HG03066 (cell line): ENCODE data around the gene RPS21.

Experiments used
- ATAC-seq: cut with Tn5 transposase; IDR thresholded peaks from one replicate; pipeline ENCODE4 v1.9.1; 2021; ENCODE audit warnings: low read depth; ENCODE audit not compliant: unreplicated experiment

The RPS21 gene

DNA sequence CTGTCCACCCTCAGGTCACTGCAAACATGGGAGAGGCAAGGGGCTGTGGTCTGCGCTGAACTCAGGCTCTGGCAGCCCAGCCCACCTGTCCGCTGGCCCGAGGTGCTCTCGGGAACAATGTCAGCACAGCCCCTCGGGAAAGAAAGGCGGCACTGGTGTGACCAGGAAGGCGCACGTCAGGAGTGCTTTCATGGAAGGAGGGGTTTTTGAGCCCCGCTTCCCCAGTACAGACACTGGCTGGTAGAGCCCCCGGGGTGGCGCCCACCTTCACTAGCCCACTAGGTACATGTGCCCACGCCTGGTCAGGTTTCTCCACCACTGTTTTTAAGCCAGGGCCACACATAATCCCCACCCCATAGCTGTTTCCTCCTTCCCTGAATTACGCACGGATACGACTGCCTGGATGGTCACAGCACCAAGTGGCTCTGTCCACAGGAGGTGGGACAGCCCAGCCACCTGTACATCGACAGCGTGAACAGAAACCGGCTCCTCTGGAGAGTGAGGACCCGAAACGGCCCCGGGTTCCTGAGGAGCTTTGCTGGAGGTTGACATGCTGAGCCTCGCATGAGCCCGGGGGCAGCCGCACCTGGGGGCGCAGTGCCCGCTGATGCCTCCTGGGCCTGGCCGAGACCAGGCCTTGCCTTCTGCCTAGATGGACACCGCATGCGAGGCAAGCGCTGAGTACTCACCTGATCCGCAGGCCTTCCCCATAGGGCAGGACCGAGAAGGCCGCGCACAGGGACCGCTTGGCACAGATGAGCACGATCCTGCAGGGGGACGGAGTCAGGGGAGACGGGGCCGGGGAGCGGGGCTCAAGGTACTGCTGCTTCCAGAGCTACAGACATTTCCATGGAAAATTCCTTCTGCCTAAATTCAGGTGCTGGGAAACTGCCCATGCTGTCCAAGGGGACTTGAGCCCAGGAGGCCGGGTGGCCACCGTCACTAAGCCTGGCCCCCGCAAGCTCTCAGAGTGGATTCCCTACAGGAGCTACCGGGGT, 7.6 kb downstream of the RPS21 start:
- ATAC-seq, result no peak

DNA sequence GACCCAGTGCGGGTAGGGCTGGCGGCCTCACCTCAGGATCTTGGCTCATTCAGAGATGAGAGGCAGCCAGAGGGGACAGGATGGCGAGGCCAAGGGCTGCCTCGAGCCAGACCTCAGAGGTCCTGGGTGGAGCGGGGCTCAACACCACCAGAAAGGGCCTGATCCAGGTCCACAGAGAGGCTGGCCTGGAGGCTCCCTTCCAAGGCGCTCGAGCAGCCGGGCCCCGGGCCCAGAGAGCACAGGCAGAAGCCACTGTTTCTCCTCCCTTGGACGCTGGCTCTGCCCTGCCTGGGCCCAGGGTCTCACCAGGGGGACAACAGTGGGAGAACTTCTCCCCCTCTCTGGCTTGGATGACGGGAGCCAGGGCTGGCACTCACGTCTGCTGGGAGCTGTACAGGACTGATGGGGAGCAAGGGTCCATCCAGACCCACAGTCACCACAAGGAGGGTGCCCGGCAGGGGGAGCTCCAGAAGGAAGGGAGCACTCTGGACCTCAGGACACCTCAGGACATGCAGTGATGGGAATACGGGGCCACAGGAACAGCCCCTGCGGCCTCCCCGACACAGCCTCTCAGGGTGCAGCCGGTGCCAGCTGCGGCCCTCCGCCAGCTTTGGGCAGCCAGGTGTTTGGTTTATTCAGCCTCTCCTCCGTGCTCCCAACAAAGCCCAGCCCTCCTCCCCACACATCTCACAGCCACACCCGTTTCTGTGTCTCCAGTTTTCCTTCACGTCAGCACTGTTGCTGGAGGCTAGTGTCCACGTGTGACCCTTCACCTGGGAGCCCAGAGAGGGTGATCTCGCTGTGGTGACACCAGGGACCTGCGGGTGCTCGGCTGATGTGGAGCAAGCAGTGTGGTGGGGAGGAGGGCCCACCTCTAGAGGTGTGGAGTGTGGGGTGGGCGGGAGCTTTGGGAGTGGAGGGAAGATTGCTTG, 8.7 kb downstream of the RPS21 start:
- no peak for ATAC-seq

DNA sequence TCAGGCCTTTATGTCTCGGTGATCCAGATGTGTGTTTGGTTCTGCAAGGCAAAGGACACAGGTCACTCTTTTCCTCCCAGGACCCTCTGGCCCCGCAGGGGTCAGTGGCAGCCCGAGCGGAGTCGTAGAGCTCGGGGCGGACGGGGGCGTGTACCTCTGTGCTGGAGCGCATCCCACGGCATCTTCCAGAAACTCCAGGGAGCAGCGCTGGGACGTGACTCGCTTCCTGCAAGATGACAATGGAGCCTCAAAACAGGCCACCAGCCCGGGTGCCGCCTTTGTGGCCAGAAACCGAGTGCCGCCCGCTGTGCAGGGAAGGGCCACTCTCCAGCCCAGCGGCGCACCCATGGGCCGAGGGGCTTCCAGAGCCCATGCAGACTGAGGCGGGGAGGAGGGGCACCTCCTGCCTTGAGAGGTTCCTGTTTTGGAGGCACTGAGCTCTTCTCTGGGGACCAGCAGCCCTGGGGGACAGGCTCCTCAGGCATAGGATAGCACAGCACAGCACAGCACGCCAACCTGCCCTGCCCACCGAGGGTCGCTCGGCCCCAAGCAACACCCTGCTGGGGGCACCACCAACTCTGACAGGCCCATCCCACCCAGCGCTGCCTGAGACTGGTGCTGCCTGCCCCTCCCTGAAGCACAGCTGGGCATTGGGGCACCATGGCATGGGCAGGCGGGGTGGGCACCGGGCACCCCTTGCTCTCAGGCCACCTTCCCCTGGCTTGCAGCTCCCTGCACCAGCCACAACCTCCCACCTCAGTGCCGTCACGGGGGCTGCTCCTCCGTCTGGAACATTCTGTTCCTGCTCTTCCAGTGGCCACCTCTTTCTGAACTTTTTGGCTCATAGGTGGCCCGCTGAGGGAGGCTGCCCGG, 9.7 kb downstream of the RPS21 start:
- no peak for ATAC-seq

DNA sequence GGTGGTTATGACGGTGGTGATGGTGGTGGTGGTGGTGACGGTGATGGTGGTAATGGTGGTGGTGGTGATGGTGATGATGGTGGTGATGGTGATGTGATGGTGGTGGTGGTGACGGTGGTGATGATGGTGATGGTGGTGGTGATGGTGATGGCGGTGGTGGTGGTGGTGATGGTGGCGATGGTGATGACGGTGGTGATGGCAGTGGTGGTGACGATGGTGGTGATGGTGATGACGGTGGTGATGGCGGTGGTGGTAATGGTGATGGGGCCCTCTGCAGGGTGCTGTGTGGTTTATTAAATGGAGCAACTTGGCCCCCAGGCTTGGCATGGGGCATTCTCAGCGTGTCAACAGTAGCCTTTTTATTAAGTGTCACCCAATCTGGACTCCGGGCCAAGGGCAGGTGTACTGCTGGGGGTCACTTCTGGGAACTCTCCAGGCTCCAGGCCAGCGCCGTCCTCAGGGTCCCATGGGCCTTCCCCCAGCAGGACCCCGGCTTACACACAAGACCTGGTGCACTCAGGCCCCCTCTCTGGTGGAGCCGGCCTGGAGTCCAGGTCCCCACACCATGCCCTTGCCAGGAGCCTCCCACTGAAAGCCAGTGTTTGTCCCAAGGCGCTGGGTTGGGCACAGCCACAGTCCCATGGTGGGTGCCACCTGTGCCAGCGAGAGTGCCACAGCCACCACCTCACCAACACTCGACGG, 11.4 kb downstream of the RPS21 start:
- no peak for ATAC-seq

DNA sequence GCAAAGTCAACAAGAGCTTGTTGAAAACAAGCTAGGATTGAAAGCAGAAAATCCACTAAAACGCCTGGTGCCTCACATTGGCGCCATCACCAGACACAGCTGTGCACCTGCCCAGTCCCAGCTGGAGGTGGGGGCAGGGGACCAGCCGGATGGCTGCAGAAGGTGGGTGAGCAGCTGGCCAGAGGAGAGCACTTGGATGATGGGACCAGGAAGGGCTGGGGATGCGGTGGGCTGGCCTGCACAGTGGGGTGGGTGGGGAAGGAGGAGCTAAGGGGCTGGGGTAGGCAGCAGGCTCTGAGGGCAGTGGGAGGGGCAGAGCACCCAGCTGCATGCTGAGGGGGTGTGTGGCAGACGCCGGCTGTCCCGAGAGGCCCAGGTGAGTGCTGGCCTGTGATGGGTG, 13.1 kb downstream of the RPS21 start:
- no peak for ATAC-seq

DNA sequence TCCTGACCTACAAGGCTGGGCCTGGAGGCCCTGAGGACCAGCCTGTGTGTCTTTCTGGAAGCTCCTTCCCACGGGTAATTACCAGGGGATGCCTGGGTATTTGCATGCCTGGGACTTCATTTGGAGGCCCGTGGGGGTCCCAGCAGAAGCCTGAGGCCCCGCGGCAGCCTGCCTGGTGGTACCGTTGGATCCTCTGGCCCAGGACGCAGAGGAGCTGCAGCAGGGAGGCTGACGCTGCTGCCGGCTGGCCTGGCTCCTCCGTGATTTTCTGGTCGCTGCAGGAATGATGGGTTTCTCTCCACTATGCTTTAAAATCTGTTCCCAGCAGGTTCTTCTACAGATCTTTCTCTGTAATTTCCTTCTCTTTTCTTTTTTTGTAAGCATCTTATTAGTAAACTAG, 13.6 kb downstream of the RPS21 start:
- ATAC-seq, result no peak

DNA sequence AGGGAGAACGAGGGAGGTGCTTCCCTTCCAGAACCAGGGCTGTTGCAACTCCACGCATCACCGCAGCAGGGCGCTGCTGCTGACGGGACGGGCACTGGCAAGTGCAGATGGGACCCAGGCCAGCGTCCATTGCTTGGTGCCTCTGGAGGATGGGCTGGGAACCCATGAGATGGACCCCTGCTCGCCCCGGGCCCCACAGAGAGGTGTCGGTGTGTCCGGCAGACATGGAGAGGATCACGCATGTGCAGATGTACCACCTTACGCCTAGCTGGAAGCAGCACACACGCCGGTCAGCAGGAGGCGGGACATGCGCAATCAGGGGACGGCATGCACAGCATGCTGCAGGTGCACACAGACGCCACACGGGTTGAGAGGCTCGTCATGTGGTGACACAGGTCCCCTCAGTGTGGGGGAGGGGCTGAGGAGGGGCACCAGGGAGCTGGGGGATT, 14.5 kb downstream of the RPS21 start:
- ATAC-seq, result no peak

DNA sequence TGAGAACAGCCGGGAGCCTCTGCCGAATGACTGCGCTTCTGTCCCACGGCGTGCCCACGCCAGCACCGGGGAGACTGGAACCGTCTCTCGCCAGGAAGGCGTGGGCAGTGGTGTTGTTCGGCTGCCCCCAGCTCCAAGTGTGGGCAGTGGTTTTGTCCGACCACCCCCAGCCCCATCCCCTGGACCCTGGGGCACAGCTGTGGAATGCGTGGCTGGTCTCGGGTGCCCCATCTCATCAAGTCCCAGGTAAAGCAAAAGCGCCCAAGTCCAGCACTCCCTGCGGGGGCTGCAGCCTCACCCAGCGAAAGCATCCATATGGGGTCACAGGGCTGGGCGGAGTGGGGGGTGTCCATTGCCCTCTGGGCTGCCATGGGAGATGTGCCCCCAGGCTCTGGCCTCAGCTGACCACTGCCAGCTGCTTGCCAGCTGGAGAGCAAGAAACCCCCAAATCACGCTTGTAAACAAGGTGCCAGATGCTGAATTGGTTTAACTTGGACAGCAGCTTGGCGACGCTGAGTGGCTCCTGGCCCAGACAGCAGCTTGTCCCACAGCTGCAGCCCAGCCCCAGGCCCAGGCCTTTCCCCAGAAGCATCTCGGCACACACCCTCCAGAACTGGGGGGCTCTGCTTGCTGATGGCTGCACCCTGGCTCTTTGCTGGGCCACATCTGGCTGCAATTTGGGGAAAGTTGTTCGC, 15.7 kb downstream of the RPS21 start:
- no peak for ATAC-seq

DNA sequence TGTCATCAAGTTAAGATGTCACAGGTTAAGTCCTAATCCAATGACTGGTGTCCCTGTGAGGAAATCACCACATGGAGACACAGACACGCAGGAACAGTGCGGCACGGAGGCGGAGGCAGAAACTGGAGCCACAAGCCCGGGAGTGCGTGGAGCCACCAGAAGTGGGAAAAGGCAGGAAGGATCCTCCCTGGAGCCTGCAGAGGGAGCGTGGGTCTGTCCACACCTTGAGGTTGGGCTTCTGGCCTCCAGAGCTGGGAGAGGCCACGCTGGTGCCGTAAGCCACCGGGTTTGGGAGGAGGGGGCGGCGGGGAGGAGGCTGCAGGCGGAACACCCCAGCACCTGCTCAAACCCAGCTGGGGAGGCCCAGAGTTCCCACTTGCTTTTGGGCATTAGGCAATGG, 16.4 kb downstream of the RPS21 start:
- ATAC-seq, result no peak

DNA sequence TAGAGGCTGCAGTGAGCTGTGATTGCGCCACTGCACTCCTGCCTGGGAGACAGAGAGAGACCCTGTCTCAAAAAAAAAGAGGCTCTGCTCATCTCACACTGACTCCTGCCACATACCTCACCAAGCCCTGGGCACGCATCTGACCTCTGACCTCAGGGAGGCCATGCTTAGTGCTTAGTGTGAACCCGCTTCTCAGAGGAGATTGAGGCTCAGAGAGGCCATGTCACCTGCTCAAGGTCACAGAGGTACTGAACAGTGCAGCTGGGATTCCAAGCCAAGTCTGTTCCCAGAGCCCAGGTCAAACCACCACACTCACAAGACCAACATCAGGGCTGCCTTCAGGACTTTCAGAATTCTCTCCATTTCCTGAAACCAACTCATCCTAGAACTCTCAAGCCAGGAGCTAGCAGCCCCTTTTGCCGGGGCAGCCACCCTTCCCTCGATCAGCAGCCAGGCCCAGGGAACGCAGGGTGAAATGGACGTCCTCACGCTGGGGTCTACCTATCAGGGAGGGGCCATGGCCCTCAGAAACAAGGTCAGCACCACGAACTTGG, 17.3 kb downstream of the RPS21 start:
- no peak for ATAC-seq

DNA sequence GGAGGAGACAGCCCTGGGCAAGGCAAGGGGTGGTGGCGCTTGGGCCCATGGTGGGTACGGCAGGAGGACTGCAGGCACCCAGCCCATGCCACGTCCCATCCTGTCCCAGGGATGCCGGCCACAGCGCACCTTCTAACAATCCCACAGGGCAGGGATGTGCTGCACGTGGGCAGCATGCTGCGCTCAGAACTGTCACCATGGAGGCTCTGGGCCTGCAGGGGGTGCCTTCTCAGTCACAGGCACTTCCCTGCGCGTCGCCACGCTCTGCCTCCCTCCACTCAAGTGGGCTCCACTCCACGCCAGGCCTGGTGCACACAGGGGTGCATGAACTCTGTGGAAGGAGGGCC, 17.8 kb downstream of the RPS21 start:
- ATAC-seq, result no peak

DNA sequence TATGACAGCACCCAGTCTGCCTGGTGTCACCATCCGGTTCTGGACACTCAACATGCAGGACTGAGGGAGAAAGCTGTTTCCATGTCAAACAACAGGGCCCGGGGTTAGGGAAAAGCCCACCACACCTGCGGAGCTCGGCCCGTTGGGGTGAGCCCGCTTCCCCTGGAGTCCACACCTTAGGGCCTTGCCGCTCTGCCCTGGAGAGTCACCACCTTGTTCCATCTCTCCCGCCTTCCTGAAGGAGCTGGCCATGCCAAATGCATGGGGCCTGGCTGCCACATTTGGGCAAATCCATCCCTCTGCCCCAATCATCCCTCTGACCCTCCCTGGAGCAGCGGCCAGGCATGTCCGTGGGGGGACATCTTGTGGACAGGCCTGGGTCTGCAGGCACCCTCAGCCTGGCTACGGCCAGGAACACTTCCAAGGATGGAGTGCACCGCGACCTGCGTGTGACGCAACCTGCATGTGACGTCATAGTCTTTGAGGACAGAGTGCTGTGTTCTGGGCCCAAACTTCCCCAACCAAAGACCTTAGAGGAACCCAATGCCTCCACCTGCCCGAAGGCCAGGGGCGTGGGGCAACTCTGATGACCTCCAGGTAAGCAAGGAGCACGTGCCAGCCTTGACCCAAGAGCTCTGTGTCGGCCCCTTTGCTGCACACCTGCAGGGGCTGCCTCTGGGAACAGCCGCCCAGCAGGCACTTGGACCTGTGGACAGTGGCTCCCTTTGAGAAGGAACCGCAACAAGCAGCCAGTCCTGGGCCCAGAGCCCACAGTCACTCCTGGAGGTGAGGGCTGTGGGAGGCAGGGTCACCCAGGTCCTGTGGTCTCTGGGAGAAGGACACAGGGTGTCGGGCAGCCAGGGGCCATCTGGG, 18.4 kb downstream of the RPS21 start:
- ATAC-seq, result no peak

DNA sequence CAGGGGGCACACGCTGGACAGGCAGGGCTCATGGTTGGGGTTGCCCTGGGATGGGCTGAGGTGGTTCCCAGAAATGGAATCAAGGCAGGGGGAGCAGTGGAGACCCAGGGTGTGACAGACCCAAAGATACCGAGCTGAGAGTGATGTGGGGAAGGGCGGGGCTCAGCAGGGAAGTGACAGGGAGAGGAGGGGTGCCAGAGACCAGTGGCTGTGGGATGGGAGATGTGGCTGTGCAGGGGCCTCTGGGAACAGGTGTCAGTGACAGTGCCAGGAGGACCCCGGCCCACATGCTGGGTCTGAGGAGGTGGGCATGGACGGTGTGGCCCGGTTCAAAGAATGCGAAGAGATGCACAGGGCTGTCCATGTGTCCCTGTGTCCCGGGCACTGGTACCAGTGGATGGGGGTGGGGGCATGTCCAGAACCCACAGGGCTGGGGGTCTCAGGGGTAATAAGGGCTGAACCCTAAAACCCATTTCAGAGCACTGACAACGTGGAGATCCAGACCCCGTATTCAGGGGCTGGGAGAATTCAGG, 19.1 kb downstream of the RPS21 start:
- no peak for ATAC-seq

DNA sequence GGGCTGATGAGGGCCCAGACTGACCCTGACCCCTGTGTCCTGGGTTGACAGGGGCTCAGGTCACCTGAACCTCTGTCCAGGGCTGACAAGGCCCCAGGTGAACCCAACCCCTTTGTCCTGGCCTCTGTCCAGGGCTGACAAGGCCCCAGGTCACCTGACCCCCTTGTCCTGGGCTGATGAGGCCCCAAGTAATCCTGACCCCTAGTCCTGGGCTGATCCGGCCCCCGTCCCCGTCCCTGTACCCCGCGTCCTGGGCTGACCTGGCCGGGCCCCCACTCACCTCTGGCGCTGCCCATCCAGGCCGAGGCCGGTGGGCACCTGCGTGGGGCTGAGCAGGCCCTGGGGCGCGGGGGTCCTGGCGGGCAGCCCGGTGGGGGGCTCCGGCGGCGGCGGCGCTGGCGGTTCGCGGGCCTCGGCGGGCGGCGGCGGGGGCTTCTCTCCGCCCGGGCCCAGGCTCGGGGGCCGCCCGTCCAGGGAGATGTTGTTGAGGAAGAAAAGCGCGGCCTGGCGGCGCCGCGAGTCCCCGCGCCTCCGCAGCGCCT, 19.8 kb downstream of the RPS21 start:
- ATAC-seq, result no peak

DNA sequence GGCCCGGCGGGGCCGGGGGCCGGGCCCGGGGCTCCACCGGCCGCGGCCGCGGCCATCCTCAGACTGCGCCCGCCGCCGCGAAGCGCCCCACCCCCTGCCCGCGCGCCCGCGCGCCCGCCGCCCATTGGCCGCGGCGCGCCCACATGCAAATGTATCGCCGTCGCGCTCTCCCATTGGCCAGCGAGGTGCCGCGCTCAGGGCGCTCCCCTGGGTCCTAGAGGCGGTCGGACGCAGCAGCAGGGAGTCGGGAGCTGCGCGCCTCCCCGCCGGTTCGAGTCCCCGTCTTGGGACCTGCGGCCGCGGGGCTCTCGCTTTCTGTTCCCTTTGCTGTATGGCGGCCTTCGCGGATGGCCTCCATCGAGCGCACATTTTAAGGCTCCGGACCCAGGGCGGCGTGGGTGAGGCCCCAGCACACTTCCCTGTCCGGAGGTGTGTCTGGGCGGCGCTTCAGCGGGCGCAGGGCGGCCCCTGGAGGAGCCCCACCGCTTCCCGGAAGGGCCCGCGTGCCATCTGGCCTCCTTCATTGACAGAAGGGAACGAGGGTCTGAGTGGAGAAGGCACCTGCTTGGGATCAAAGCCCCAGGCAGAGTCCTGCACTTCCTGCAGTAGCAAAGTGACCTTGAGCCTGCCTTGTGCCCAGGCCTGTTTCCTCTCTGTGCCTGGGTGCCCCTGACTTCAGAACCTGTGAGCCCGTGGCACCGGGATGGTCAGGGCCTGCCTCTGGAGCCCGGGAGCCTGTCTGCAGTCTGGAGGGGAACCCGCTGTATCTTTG, 20.5 kb downstream of the RPS21 start, which contains the start of gene CABLES2:
Gene CABLES2, minus strand, starts transcription at position 65 of the 772 bp plus-strand sequence. Its CDS starts 9 bp downstream, at position 56.
- peak; percentile 82 for ATAC-seq

DNA sequence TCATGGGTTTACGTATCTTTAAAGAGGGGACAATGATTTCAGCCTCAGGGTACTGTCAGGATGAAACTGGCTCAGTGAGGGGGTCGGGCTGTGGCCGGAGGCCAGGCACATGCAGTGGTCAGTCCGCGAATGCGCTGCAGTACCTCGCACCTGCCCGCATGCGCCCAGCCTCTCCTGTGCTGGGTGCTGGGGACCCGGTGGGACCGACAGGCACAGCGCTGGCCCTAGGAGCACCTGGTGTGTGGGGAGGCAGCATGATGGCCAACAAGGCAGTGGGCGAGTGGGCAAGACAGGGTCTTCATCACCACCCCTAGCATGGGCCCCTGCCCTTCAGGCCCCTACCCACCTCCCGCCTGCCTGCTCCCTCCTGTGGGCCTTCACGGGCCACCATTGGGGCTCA, 21.2 kb downstream of the RPS21 start:
- ATAC-seq, result no peak

DNA sequence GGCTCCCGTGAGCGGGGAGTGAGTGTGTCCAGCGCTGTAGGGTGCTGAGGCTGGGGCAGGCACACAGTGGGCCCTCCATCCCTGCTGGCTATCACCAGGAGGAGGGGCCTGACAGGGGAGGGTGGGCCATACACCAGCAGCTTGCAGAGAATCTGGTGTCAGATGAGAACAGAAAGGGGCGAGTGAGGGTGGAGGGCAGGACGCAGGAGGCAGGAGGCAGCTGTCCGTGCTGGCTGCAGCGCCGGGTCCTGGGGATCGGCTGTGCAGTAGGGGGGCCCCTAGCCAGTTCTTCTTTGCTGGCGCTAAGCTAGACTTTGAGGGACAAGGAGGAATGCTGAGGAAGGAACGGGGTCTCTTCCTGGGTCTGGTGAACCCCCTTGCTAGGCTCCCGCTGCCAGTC, 21.7 kb downstream of the RPS21 start:
- no peak for ATAC-seq
